ENCODE results near the gene DOCK9.

DNA sequence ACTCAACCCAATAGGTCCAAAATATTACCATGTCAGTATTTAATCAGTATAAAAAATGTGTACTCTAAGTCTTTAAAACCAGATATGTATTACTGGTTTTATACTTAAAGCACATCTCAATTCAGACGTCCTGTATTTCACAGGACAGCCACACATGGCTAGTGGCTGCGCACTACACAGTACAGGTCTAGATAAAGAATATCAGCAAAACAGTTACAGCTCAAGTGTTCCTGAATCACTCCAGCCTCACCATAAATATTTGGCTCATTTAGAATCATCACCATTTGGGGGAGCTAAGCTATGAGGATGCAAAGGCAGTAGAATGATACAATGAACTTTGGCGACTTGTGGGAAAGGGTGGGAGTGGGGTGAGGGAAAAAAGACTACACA, 89.0 kb downstream of the DOCK9 start:
- TF ChIP-seq, protein P1, sequence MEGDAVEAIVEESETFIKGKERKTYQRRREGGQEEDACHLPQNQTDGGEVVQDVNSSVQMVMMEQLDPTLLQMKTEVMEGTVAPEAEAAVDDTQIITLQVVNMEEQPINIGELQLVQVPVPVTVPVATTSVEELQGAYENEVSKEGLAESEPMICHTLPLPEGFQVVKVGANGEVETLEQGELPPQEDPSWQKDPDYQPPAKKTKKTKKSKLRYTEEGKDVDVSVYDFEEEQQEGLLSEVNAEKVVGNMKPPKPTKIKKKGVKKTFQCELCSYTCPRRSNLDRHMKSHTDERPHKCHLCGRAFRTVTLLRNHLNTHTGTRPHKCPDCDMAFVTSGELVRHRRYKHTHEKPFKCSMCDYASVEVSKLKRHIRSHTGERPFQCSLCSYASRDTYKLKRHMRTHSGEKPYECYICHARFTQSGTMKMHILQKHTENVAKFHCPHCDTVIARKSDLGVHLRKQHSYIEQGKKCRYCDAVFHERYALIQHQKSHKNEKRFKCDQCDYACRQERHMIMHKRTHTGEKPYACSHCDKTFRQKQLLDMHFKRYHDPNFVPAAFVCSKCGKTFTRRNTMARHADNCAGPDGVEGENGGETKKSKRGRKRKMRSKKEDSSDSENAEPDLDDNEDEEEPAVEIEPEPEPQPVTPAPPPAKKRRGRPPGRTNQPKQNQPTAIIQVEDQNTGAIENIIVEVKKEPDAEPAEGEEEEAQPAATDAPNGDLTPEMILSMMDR (IDR thresholded peaks at IDR 0.05; ENCODE audit: low read length) = no peak
- TF ChIP-seq EZH2 (IDR thresholded peaks at IDR 0.05; ENCODE audit: borderline replicate concordance, low read length) = no peak
